GM23338 (cell line): ENCODE data around the gene SQSTM1. TPM values are rescaled to one million over a fixed set of nuclear protein-coding genes. Genes with fewer than 3 reads are reported as not detected.

ENCODE experiments used
- ATAC-seq: fragments of 200-7000 bp; cut with Tn5 transposase; 3 replicates; pipeline ENCODE4 v1.9.1; 2020
- DNase-seq: peaks from one replicate; pipeline ENCODE4 v3.0.0-alpha.2; 2015; ENCODE audit warnings: low spot score
- H2AFZ ChIP-seq: fragments of 200-600 bp; sonication (generic); 2 replicates; pipeline ENCODE4 v1.8.0; 2016; ENCODE audit warnings: antibody characterized with exemption, mild to moderate bottlenecking, moderate library complexity
- H3F3A ChIP-seq: fragments of 200-600 bp; sonication (generic); replicated peaks from 2 replicates; pipeline ENCODE4 v1.8.0; 2017; ENCODE audit warnings: antibody characterized with exemption, mixed run types, low read depth
- H3K27ac ChIP-seq: fragments of 200-600 bp; sonication (generic); 2 replicates; pipeline ENCODE4 v1.6.1; 2016; ENCODE audit warnings: low read depth
- H3K27me3 ChIP-seq: fragments of 200-600 bp; sonication (generic); 2 replicates; pipeline ENCODE4 v1.8.0; 2016; ENCODE audit warnings: mild to moderate bottlenecking, mixed run types, moderate library complexity; ENCODE audit not compliant: insufficient read depth
- H3K36me3 ChIP-seq: fragments of 200-600 bp; sonication (generic); 2 replicates; pipeline ENCODE4 v1.8.0; 2016; ENCODE audit warnings: mild to moderate bottlenecking; ENCODE audit not compliant: insufficient read depth
- H3K4me1 ChIP-seq: fragments of 200-600 bp; sonication (generic); 2 replicates; pipeline ENCODE4 v1.8.0; 2016; ENCODE audit warnings: mild to moderate bottlenecking, moderate library complexity; ENCODE audit not compliant: insufficient read depth
- H3K4me2 ChIP-seq: fragments of 200-600 bp; sonication (generic); 2 replicates; pipeline ENCODE4 v1.7.1; 2017; ENCODE audit warnings: mixed run types
- H3K4me3 ChIP-seq: fragments of 200-600 bp; sonication (generic); 2 replicates; pipeline ENCODE4 v1.6.1; 2016; ENCODE audit warnings: mixed run types
- H3K79me2 ChIP-seq: fragments of 200-600 bp; sonication (generic); replicated peaks from 2 replicates; pipeline ENCODE4 v1.8.0; 2017; ENCODE audit warnings: mild to moderate bottlenecking; ENCODE audit not compliant: insufficient read depth
- H3K9me2 ChIP-seq: fragments of 200-600 bp; sonication (generic); 2 replicates; pipeline ENCODE4 v1.8.0; 2017; ENCODE audit not compliant: insufficient read depth
- H4K20me1 ChIP-seq: fragments of 200-600 bp; sonication (generic); replicated peaks from 2 replicates; pipeline ENCODE4 v1.8.0; 2017; ENCODE audit warnings: mild to moderate bottlenecking; ENCODE audit not compliant: insufficient read depth
- H3K27ac Mint-ChIP-seq: 2 replicates; pipeline ENCODE4 v1.8.0; 2020; ENCODE audit warnings: inconsistent platforms, mild to moderate bottlenecking, moderate library complexity, mixed read lengths
- H3K27me3 Mint-ChIP-seq: 3 replicates; pipeline ENCODE4 v1.8.0; 2022; ENCODE audit warnings: low read depth, mild to moderate bottlenecking, moderate library complexity, mixed read lengths, inconsistent platforms; ENCODE audit not compliant: insufficient read depth, poor library complexity
- H3K36me3 Mint-ChIP-seq: 3 replicates; pipeline ENCODE4 v1.8.0; 2021; ENCODE audit warnings: low read depth, mild to moderate bottlenecking, inconsistent platforms, moderate library complexity, mixed read lengths
- H3K4me1 Mint-ChIP-seq: 3 replicates; pipeline ENCODE4 v1.8.0; 2020; ENCODE audit warnings: mild to moderate bottlenecking, inconsistent platforms, mixed read lengths
- H3K4me3 Mint-ChIP-seq: 3 replicates; pipeline ENCODE4 v1.8.0; 2021; ENCODE audit warnings: moderate library complexity, mild to moderate bottlenecking, inconsistent platforms, mixed read lengths
- H3K9me3 Mint-ChIP-seq: 3 replicates; pipeline ENCODE4 v1.8.0; 2020; ENCODE audit warnings: moderate library complexity, mild to moderate bottlenecking, inconsistent platforms, mixed read lengths
- EZH2 ChIP-seq: fragments of 200-600 bp; sonication (generic); IDR thresholded peaks from one replicate; pipeline ENCODE4 v1.8.0; 2017; ENCODE audit warnings: antibody characterized with exemption, mild to moderate bottlenecking, low read depth; ENCODE audit not compliant: unreplicated experiment
- EZH2phosphoT487 ChIP-seq: fragments of 200-600 bp; sonication (generic); IDR thresholded peaks from one replicate; pipeline ENCODE4 v1.8.1; 2018; ENCODE audit warnings: antibody characterized with exemption; ENCODE audit not compliant: unreplicated experiment
- ZNF114 ChIP-seq: fragments of 250-450 bp; sonication (Bioruptor Pico); IDR thresholded peaks from 2 replicates; pipeline ENCODE4 v1.5.0; 2020; ENCODE audit warnings: mild to moderate bottlenecking, moderate library complexity
- ZNF462 ChIP-seq: fragments of 250-450 bp; sonication (Bioruptor Pico); IDR thresholded peaks from 2 replicates; pipeline ENCODE4 v1.5.0; 2020; ENCODE audit warnings: mild to moderate bottlenecking, moderate library complexity
- polyA plus RNA-seq: library from polyadenylated mRNA; unstranded; fragments of >200 nt; fragmentation: Nextera tagmentation; extraction: Ambion mirVana; gene quantifications from 2 replicates; pipeline ENCODE4 v1.2.1, GENCODE V29; 2016
- total RNA-seq: library from RNA; depleted of rRNA; stranded (reverse); fragments of >200 nt; shearing (Covaris generic); gene quantifications from 2 replicates; pipeline ENCODE4 v1.2.3, GENCODE V29; 2014

SQSTM1 gene
- total and polyA plus RNA-seq, 2 experiments from 2014 or later = 58.0 to 92.6 TPM

- TF ChIP-seq ZNF462 (CRISPR knock-in tag) (no peak), EZH2 (no peak), ZNF114 (CRISPR knock-in tag) (no peak), EZH2phosphoT487 (no peak)
These were observed 52.9 kb downstream of the SQSTM1 start (continued) for GRCh38 chr5:179873588-179874110.

- Histone ChIP-seq H4K20me1 (no peaks in the 10 kb centered on the region; the same call in 1 of the 2 replicates), H3F3A (peaks cover 8% of the 10 kb centered on the region; the same call in 1 of the 2 replicates), H3K4me3 (no peak overlapping the region), H3K79me2 (no peaks in the 10 kb centered on the region), H3K27ac (no peak overlapping the region), H3K4me2 (no peak overlapping the region), H3K4me1 (no peaks in the 10 kb centered on the region), H3K36me3 (no peaks in the 10 kb centered on the region), H3K9me2 (no peaks in the 10 kb centered on the region), H3K27me3 (no peaks in the 10 kb centered on the region), H2AFZ (no peak overlapping the region)
- H3K27ac Mint-ChIP-seq = no peak overlapping the region
- H3K27me3 Mint-ChIP-seq = peaks cover under 1% of the 10 kb centered on the region
- ATAC-seq (no peak), DNase-seq (no peak)
- TF ChIP-seq EZH2 = no peak
- H3K36me3 Mint-ChIP-seq = peaks cover 25% of the 10 kb centered on the region
- no peaks in the 10 kb centered on the region for H3K9me3 Mint-ChIP-seq
- no peak overlapping the region for H3K4me3 Mint-ChIP-seq
- H3K4me1 Mint-ChIP-seq = 0 out of 3 replicates have a peak, but pooled peaks cover 2% of the 10 kb centered on the region
These were observed 53.4 kb downstream of the SQSTM1 start for GRCh38 chr5:179874136-179874535.
